ENCODE measurements around the gene ATP11A.
A peak's percentile ranks its signal among the peaks of the same experiment; 100 is the strongest.

ATP11A gene

DNA sequence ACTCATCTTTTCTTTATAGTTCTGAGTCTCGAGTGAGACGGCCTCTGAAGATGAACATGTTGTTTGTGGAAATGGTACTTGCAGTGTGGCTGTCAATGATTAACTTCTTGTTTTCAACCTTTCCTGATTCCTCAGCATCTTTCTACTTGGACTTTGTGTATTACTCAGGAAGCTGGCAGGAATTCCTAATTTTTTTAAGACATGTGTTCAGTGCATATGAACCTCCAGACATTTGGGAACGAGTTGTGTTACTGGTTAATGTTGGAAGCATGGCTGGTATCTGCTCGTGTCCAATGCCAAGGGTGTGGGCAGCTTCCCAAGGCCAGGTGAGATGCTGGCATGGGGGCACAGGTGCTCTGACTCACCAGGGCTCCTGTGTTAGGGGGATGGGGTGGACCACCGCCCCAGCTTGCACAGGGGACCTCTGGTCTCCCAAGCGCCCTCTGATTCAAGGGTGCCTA lies 218.1 kb downstream of the ATP11A start:
- Histone ChIP-seq H2BK12ac (ENCODE audit: low read length) (no peak overlapping the region), H2AK5ac (ENCODE audit: low read length) (no peak overlapping the region), H3K14ac (ENCODE audit: low read length) (no peak overlapping the region), H2BK5ac (ENCODE audit: low read depth, low read length, poor library complexity) (no peak overlapping the region), H3K79me2 (ENCODE audit: control insufficient read depth, insufficient read depth, low read length, poor library complexity) (no peaks in the 10 kb centered on the region), H3K4me3 (ENCODE audit: low read depth, low read length) (no peak overlapping the region), H3K23ac (ENCODE audit: low read length) (no peak overlapping the region), H3K4ac (ENCODE audit: low read depth, low read length) (no peak overlapping the region), H3K9ac (ENCODE audit: low read length) (no peak overlapping the region), H3K79me1 (ENCODE audit: low read length) (no peaks in the 10 kb centered on the region), H3K27me3 (ENCODE audit: insufficient read depth, low read length) (no peaks in the 10 kb centered on the region), H3K4me1 (ENCODE audit: control insufficient read depth in 1 of 2, insufficient read depth in 2 of 2, low read length in 2 of 2) (no peaks in the 10 kb centered on the region), H3K36me3 (ENCODE audit: control insufficient read depth in 1 of 2, insufficient read depth in 2 of 2, low read length in 2 of 2) (no peaks in the 10 kb centered on the region), H4K91ac (ENCODE audit: low read depth, low read length) (no peak overlapping the region), H4K12ac (ENCODE audit: low read depth, low read length) (no peak overlapping the region), H3K18ac (ENCODE audit: low read length) (no peak overlapping the region), H2BK120ac (ENCODE audit: insufficient read depth, low read length, poor library complexity) (no peak overlapping the region), H3K27ac (ENCODE audit: low read depth, low read length) (no peak overlapping the region), H2AFZ (ENCODE audit: insufficient read depth, low read length, poor library complexity) (no peak overlapping the region), H3K9me3 (ENCODE audit: insufficient read depth, low read depth, low read length) (peaks cover 16% of the 10 kb centered on the region), H3K4me2 (ENCODE audit: low read length) (no peak overlapping the region), H4K8ac (ENCODE audit: low read depth, low read length) (no peak overlapping the region)
- DNase-seq, result no peak
- no CpG with 5 or more reads among the region's 6 CpGs for WGBS (ENCODE audit: extremely low coverage, insufficient coverage, insufficient read length)

DNA sequence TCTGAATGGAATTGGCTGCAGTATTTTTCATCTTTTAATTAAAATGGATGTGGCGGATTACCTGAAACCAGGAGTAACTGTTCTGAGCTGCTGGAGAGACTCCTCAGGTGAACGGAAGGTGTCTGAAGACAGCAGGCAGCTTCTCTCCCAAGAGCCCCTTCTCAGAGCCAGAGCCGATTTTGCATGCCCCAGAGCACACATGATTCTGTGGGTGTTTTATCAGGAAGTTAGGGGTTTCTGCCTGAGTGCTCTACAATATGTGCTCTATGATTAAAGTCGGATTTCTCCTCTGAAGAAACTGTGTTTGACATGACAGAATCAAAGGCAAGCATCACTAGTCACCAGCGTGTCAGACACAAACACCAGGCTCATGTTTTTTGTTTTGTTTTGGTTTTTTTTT lies 218.5 kb downstream of the ATP11A start:
- Histone ChIP-seq H3K9ac (ENCODE audit: low read length) (no peak overlapping the region), H3K23ac (ENCODE audit: low read length) (no peak overlapping the region), H3K14ac (ENCODE audit: low read length) (no peak overlapping the region), H3K79me1 (ENCODE audit: low read length) (no peaks in the 10 kb centered on the region), H2BK12ac (ENCODE audit: low read length) (no peak overlapping the region), H2AK5ac (ENCODE audit: low read length) (no peak overlapping the region), H2AFZ (ENCODE audit: insufficient read depth, low read length, poor library complexity) (no peak overlapping the region), H4K8ac (ENCODE audit: low read depth, low read length) (no peak overlapping the region), H3K27me3 (ENCODE audit: insufficient read depth, low read length) (no peaks in the 10 kb centered on the region), H3K27ac (ENCODE audit: low read depth, low read length) (no peak overlapping the region), H3K4me1 (ENCODE audit: control insufficient read depth in 1 of 2, insufficient read depth in 2 of 2, low read length in 2 of 2) (no peaks in the 10 kb centered on the region), H4K12ac (ENCODE audit: low read depth, low read length) (no peak overlapping the region), H3K36me3 (ENCODE audit: control insufficient read depth in 1 of 2, insufficient read depth in 2 of 2, low read length in 2 of 2) (no peaks in the 10 kb centered on the region), H3K4me3 (ENCODE audit: low read depth, low read length) (no peak overlapping the region), H3K79me2 (ENCODE audit: control insufficient read depth, insufficient read depth, low read length, poor library complexity) (no peaks in the 10 kb centered on the region), H3K18ac (ENCODE audit: low read length) (no peak overlapping the region), H4K91ac (ENCODE audit: low read depth, low read length) (no peak overlapping the region), H3K4ac (ENCODE audit: low read depth, low read length) (no peak overlapping the region), H3K9me3 (ENCODE audit: insufficient read depth, low read depth, low read length) (peaks cover 15% of the 10 kb centered on the region), H2BK120ac (ENCODE audit: insufficient read depth, low read length, poor library complexity) (no peak overlapping the region), H2BK5ac (ENCODE audit: low read depth, low read length, poor library complexity) (no peak overlapping the region), H3K4me2 (ENCODE audit: low read length) (no peak overlapping the region)
- WGBS (ENCODE audit: extremely low coverage, insufficient coverage, insufficient read length), result no CpG with 5 or more reads among the region's 5 CpGs
- no peak for DNase-seq

DNA sequence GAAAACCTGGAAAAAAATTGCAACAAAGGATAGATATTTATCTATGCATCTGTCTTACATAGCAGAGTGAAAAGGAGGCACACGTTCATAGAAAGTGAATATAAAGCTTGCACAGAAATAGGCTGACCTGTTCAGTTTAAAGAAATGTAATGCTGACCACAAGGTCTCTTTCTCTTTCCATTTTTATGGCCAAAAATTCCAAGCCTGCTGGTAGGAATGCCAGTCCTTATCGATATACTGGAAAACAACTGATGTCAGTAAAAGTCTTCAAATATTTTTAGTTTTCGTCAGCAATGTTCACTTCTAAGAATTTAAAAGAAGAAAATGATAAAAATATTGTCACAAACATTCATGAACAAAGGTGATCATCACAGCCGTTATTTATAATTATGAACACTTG lies 220.2 kb downstream of the ATP11A start:
- Histone ChIP-seq H3K23ac (ENCODE audit: low read length) (no peak overlapping the region), H3K14ac (ENCODE audit: low read length) (no peak overlapping the region), H3K27ac (ENCODE audit: low read depth, low read length) (no peak overlapping the region), H3K4ac (ENCODE audit: low read depth, low read length) (no peak overlapping the region), H3K27me3 (ENCODE audit: insufficient read depth, low read length) (no peaks in the 10 kb centered on the region), H3K4me1 (ENCODE audit: control insufficient read depth in 1 of 2, insufficient read depth in 2 of 2, low read length in 2 of 2) (no peaks in the 10 kb centered on the region), H2AFZ (ENCODE audit: insufficient read depth, low read length, poor library complexity) (no peak overlapping the region), H2AK5ac (ENCODE audit: low read length) (no peak overlapping the region), H3K9me3 (ENCODE audit: insufficient read depth, low read depth, low read length) (peaks cover 4% of the 10 kb centered on the region), H2BK12ac (ENCODE audit: low read length) (no peak overlapping the region), H3K36me3 (ENCODE audit: control insufficient read depth in 1 of 2, insufficient read depth in 2 of 2, low read length in 2 of 2) (no peaks in the 10 kb centered on the region), H4K91ac (ENCODE audit: low read depth, low read length) (no peak overlapping the region), H3K79me1 (ENCODE audit: low read length) (no peaks in the 10 kb centered on the region), H3K4me3 (ENCODE audit: low read depth, low read length) (no peak overlapping the region), H3K4me2 (ENCODE audit: low read length) (no peak overlapping the region), H2BK5ac (ENCODE audit: low read depth, low read length, poor library complexity) (no peak overlapping the region), H2BK120ac (ENCODE audit: insufficient read depth, low read length, poor library complexity) (no peak overlapping the region), H4K8ac (ENCODE audit: low read depth, low read length) (no peak overlapping the region), H3K79me2 (ENCODE audit: control insufficient read depth, insufficient read depth, low read length, poor library complexity) (no peaks in the 10 kb centered on the region), H3K18ac (ENCODE audit: low read length) (no peak overlapping the region), H3K9ac (ENCODE audit: low read length) (no peak overlapping the region), H4K12ac (ENCODE audit: low read depth, low read length) (no peak overlapping the region)
- peak; percentile 29 to 73 for DNase-seq
- WGBS (ENCODE audit: extremely low coverage, insufficient coverage, insufficient read length), result no CpG with 5 or more reads among the region's 4 CpGs

DNA sequence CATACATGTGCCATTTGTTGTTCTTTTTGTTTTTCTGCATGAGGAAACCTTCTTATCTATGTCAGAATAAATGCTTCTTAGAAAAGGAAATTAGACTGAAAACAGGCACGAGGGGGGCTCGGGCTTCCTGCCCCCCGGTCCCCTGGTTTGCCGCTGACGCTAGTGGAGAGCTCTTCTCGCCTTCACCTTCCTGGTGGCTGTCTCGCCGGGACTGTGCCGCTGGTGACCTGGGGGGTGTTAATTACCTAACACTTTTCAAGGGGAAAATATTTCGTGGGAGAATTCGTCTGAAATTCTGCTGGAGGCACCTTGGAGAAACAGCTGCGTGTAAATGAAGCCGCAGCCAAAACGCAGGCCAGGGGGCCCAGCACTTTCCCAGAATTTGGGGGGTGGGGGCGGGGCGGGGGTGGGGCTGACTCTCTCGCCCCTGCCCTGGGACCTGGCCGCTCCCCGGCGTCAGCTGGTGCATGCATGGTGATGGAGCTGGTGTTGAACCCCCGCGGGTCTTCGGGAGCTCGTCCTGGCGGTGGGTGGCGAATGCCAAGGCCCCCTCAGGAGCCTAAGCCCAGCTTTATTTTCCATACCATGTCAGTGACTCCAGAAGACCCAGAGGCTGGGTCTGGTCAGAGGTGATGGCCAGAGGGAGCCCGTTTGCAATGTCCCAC lies 220.9 kb downstream of the ATP11A start:
- DNase-seq, result no peak
- no peak overlapping the region for H2BK5ac ChIP-seq (ENCODE audit: low read depth, low read length, poor library complexity)
- no peak overlapping the region for H4K8ac ChIP-seq (ENCODE audit: low read depth, low read length)
- no peak overlapping the region for H4K12ac ChIP-seq (ENCODE audit: low read depth, low read length)
- no peak overlapping the region for H2BK120ac ChIP-seq (ENCODE audit: insufficient read depth, low read length, poor library complexity)
- no peak overlapping the region for H2BK12ac ChIP-seq (ENCODE audit: low read length)
- no peak overlapping the region for H3K27ac ChIP-seq (ENCODE audit: low read depth, low read length)
- no peak overlapping the region for H3K18ac ChIP-seq (ENCODE audit: low read length)
- H3K27me3 ChIP-seq (ENCODE audit: insufficient read depth, low read length), result no peaks in the 10 kb centered on the region
- no peaks in the 10 kb centered on the region for H3K79me1 ChIP-seq (ENCODE audit: low read length)
- H3K79me2 ChIP-seq (ENCODE audit: control insufficient read depth, insufficient read depth, low read length, poor library complexity), result no peaks in the 10 kb centered on the region
- no peaks in the 10 kb centered on the region for H3K36me3 ChIP-seq (ENCODE audit: control insufficient read depth in 1 of 2, insufficient read depth in 2 of 2, low read length in 2 of 2)
- no peak overlapping the region for H3K4me2 ChIP-seq (ENCODE audit: low read length)
- no peaks in the 10 kb centered on the region for H3K9me3 ChIP-seq (ENCODE audit: insufficient read depth, low read depth, low read length)
- H3K9ac ChIP-seq (ENCODE audit: low read length), result no peak overlapping the region
- H3K23ac ChIP-seq (ENCODE audit: low read length), result no peak overlapping the region
- WGBS (ENCODE audit: extremely low coverage, insufficient coverage, insufficient read length), result no CpG with 5 or more reads among the region's 27 CpGs
- H4K91ac ChIP-seq (ENCODE audit: low read depth, low read length), result no peak overlapping the region
- no peak overlapping the region for H3K14ac ChIP-seq (ENCODE audit: low read length)
- no peak overlapping the region for H3K4me3 ChIP-seq (ENCODE audit: low read depth, low read length)
- no peak overlapping the region for H3K4ac ChIP-seq (ENCODE audit: low read depth, low read length)
- no peaks in the 10 kb centered on the region for H3K4me1 ChIP-seq (ENCODE audit: control insufficient read depth in 1 of 2, insufficient read depth in 2 of 2, low read length in 2 of 2)
- no peak overlapping the region for H2AFZ ChIP-seq (ENCODE audit: insufficient read depth, low read length, poor library complexity)
- no peak overlapping the region for H2AK5ac ChIP-seq (ENCODE audit: low read length)
